GM12878 (cell line): ENCODE data around the gene MRPL46. TPM values are rescaled to one million over a fixed set of nuclear protein-coding genes. Genes with fewer than 3 reads are reported as not detected.

ENCODE experiments used
- ATAC-seq: fragments of 200-7000 bp; cut with Tn5 transposase; 3 replicates; pipeline ENCODE4 v1.9.1; 2020; ENCODE audit warnings: mild to moderate bottlenecking, moderate library complexity
- BruUV-seq: library from RNA; stranded (reverse); fragments of 400-500 nt; replicated peaks from 2 replicates; lab custom pipeline; 2021; lab: Mats Ljungman, UMichigan
- CTCF ChIA-PET: fragments of 300-600 bp; sonication (Branson Sonifier 250); formaldehyde crosslinking; extraction: SDS; loops from one replicate; lab custom pipeline; 2021; ENCODE audit warnings: inconsistent platforms; lab: Yijun Ruan, JAX
- POLR2A ChIA-PET: fragments of 350-600 bp; formaldehyde crosslinking; extraction: SDS; loops from one replicate; lab custom pipeline; 2021; ENCODE audit warnings: inconsistent platforms; lab: Charles Lee
- RAD21 ChIA-PET: fragments of 300-600 bp; sonication (Branson Sonifier 250); formaldehyde crosslinking; loops from one replicate; lab custom pipeline; 2023; ENCODE audit warnings: antibody characterized with exemption; ENCODE audit not compliant: unreplicated experiment; lab: Charles Lee
- SMC1A ChIA-PET: fragments of 300-600 bp; sonication (Branson Sonifier 250); formaldehyde crosslinking; loops from one replicate; lab custom pipeline; 2023; ENCODE audit not compliant: unreplicated experiment, uncharacterized antibody; lab: Charles Lee
- DNase-seq: peaks from one replicate; pipeline ENCODE4 v3.0.0-alpha.2; 2011; ENCODE audit warnings: low read depth, low spot score
- FAIRE-seq: peaks from 3 replicates; lab custom pipeline; 2011; peaks lifted over from hg19 to GRCh38; lab: Jason Lieb, UNC
- H2AFZ ChIP-seq: 2 replicates; pipeline ENCODE4 v1.6.0; 2011; ENCODE audit warnings: low read depth, low read length, control low read depth; ENCODE audit not compliant: control insufficient read depth
- H3K27ac ChIP-seq: 2 replicates; pipeline ENCODE4 v1.5.1; 2011; ENCODE audit warnings: control low read depth; ENCODE audit not compliant: control insufficient read depth, insufficient read depth
- H3K27me3 ChIP-seq, 2 experiments: replicated peaks in 1 of 2; 2 replicates each; pipeline versions ENCODE4 v1.6.0 to v1.6.1; 2011; ENCODE audit warnings: low read length in 1 of 2; ENCODE audit not compliant: control insufficient read depth in 2 of 2, insufficient read depth in 2 of 2
- H3K36me3 ChIP-seq, 2 experiments: 2 replicates each; pipeline ENCODE4 v1.5.1; 2011; ENCODE audit warnings: low read length in 1 of 2; ENCODE audit not compliant: control insufficient read depth in 2 of 2, insufficient read depth in 2 of 2
- H3K4me1 ChIP-seq: 2 replicates; pipeline ENCODE4 v1.6.1; 2011; ENCODE audit warnings: mild to moderate bottlenecking, low read length, moderate library complexity, mixed read lengths; ENCODE audit not compliant: control insufficient read depth, insufficient read depth
- H3K4me2 ChIP-seq: 2 replicates; pipeline ENCODE4 v1.6.0; 2011; ENCODE audit warnings: control low read depth; ENCODE audit not compliant: control insufficient read depth, insufficient read depth
- H3K4me3 ChIP-seq: fragments of 200-600 bp; sonication (generic); 2 replicates; pipeline ENCODE4 v1.5.1; 2016
- H3K79me2 ChIP-seq: 2 replicates; pipeline ENCODE4 v1.6.0; 2011; ENCODE audit warnings: low read length; ENCODE audit not compliant: control insufficient read depth, insufficient read depth
- H3K9ac ChIP-seq: 2 replicates; pipeline ENCODE4 v1.8.0; 2011; ENCODE audit warnings: low read length, control low read depth, mixed read lengths; ENCODE audit not compliant: control insufficient read depth, insufficient read depth
- H3K9me3 ChIP-seq: replicated peaks from 3 replicates; pipeline ENCODE4 v1.5.1; 2011; ENCODE audit warnings: mild to moderate bottlenecking, low read length; ENCODE audit not compliant: control insufficient read depth, insufficient read depth
- H4K20me1 ChIP-seq: 2 replicates; pipeline ENCODE4 v1.6.0; 2011; ENCODE audit not compliant: control insufficient read depth, insufficient read depth
- ATF7 ChIP-seq: fragments of 450-650 bp; IDR thresholded peaks from 2 replicates; pipeline ENCODE4 v1.6.1; 2016; ENCODE audit warnings: low read depth, mild to moderate bottlenecking
- BACH1 ChIP-seq: fragments of 450-650 bp; IDR thresholded peaks from 2 replicates; pipeline ENCODE4 v1.6.1; 2017; ENCODE audit warnings: mild to moderate bottlenecking, borderline replicate concordance
- EGR1 ChIP-seq, 2 experiments: IDR thresholded peaks; 1 replicate in 1 of 2; 2 replicates in 1 of 2; pipeline ENCODE4 v1.6.1; 2011 to 2012; ENCODE audit warnings: low read depth in 2 of 2, low read length in 2 of 2, borderline replicate concordance in 1 of 2, mild to moderate bottlenecking in 1 of 2, moderate library complexity in 1 of 2
- ELK1 ChIP-seq: IDR thresholded peaks from 2 replicates; pipeline ENCODE4 v1.6.1; 2012; ENCODE audit warnings: low read depth, low read length, improper control_type of control experiment
- FOXM1 ChIP-seq: IDR thresholded peaks from 2 replicates; pipeline ENCODE4 v1.6.1; 2012; ENCODE audit warnings: low read depth, mild to moderate bottlenecking, inconsistent platforms, low read length, moderate library complexity
- IKZF1 ChIP-seq: fragments of 450-650 bp; conservative IDR thresholded peaks from 2 replicates; pipeline ENCODE4 v1.6.1; 2017; ENCODE audit warnings: antibody characterized with exemption, mild to moderate bottlenecking
- IKZF2 ChIP-seq, 2 experiments: fragments of 450-650 bp; IDR thresholded peaks; 2 replicates each; pipeline ENCODE4 v1.6.1; 2017; ENCODE audit warnings: mild to moderate bottlenecking in 2 of 2, moderate library complexity in 2 of 2
- LARP7 ChIP-seq: fragments of 450-650 bp; IDR thresholded peaks from 2 replicates; pipeline ENCODE4 v1.6.1; 2017; ENCODE audit warnings: mild to moderate bottlenecking
- PKNOX1 ChIP-seq: fragments of 450-650 bp; IDR thresholded peaks from 2 replicates; pipeline ENCODE4 v1.6.1; 2016; ENCODE audit warnings: mild to moderate bottlenecking
- SMC3 ChIP-seq: IDR thresholded peaks from 2 replicates; pipeline ENCODE4 v1.6.1; 2011; ENCODE audit warnings: low read length, improper control_type of control experiment, borderline replicate concordance
- TCF12 ChIP-seq: IDR thresholded peaks from 2 replicates; pipeline ENCODE4 v1.6.1; 2011; ENCODE audit warnings: low read depth, mild to moderate bottlenecking, low read length
- ZBTB33 ChIP-seq: fragments of 450-650 bp; IDR thresholded peaks from 2 replicates; pipeline ENCODE4 v1.6.1; 2017; ENCODE audit warnings: mild to moderate bottlenecking
- ZNF592 ChIP-seq: fragments of 450-650 bp; IDR thresholded peaks from 2 replicates; pipeline ENCODE4 v1.6.1; 2017; ENCODE audit warnings: mild to moderate bottlenecking, moderate library complexity
- WGBS: methylation state at CpG from one replicate; pipeline ENCODE4 v1.1.6; 2016; ENCODE audit warnings: low lambda C conversion rate; ENCODE audit not compliant: insufficient replicate concordance, insufficient coverage; ENCODE audit errors: missing lambda C conversion rate; 5-methylcytosine and 5-hydroxymethylcytosine counted together
- in situ Hi-C: fragments of 300-500 bp; cut with MboI; formaldehyde crosslinking; loops from 9 replicates; pipeline ENCODE4 v1.14.3; 2018; ENCODE audit warnings: mixed read lengths
- intact Hi-C: fragments of 100-400 bp; cut with micrococcal nuclease; formaldehyde crosslinking; loops from one replicate; pipeline ENCODE4 v1.14.2; 2022; ENCODE audit not compliant: unreplicated experiment
- polyA plus RNA-seq, 11 experiments: library from polyadenylated mRNA; depleted of rRNA in 4 of 11; unstranded in 6 of 11; stranded (reverse) in 5 of 11; fragments of >200 nt; fragmentation: Nextera tagmentation in 4 of 11; fragmentation: Illumina TruSeq in 1 of 11; extraction: Ambion mirVana in 4 of 11; extraction: Trizol in 1 of 11; gene quantifications; 1 replicate in 1 of 11; 2 replicates in 10 of 11; pipeline versions ENCODE4 v1.2.1 to v1.2.3, GENCODE V29; 2011 to 2016; ENCODE audit warnings: inconsistent platforms in 2 of 11, missing spikeins in 2 of 11, low read depth in 1 of 11
- total RNA-seq, 4 experiments: library from RNA; depleted of rRNA in 3 of 4; stranded (reverse); fragments of >200 nt in 3 of 4; fragmentation: Illumina TruSeq in 1 of 4; extraction: Trizol in 1 of 4; gene quantifications; 2 replicates each; pipeline versions ENCODE4 v1.2.1 to v1.2.3, GENCODE V29; 2013 to 2021

Gene MRPL46
- total and polyA plus RNA-seq, 10 of the 15 experiments (the other 5 are each of a cell fraction or from before 2014, with no cell fraction given): 37.4 to 96.7 (median 52.9) TPM

GRCh38 chr15:88469321-88469720 lies 2.1 kb upstream of the MRPL46 start:
- Histone ChIP-seq H3K79me2 (peaks cover 36% of the 10 kb centered on the region), H3K36me3 (peaks cover 0 to 9% of the 10 kb centered on the region in 2 experiments; a peak in 2 of 4 replicates), H4K20me1 (no peaks in the 10 kb centered on the region), H3K4me3 (peak overlapping the region; percentile 95; the same call in 1 of the 2 replicates), H3K27me3 (no peaks in the 10 kb centered on the region), H3K4me1 (peaks cover 10% of the 10 kb centered on the region), H3K4me2 (no peak overlapping the region), H2AFZ (no peak overlapping the region), H3K9me3 (no peaks in the 10 kb centered on the region), H3K9ac (no peak overlapping the region), H3K27ac (no peak overlapping the region)
- intact Hi-C loops: no loop called here
- SMC1A ChIA-PET: interaction anchor here (0.6 to 2.2 kb wide), 2 partner anchors 196 to 254 kb away, joined by 3 to 5 read pairs; no protein-coding TSS in a partner anchor
- RAD21 ChIA-PET: interaction anchor here (1.1 to 2.7 kb wide), 2 partner anchors 155 to 169 kb away, joined by 6 to 9 read pairs; partner anchors contain the start of gene ISG20
- no TSS peak for BruUV-seq
- POLR2A ChIA-PET: interaction anchor here (0.7 to 0.8 kb wide), 2 partner anchors 13 to 34 kb away, joined by 3 read pairs; no protein-coding TSS in a partner anchor
- in situ Hi-C loops: no loop called here
- DNase-seq: no peak
- ATAC-seq: no peak
- no peak for FAIRE-seq
- WGBS: 80% methylated on average over 2 of the region's 2 CpGs
- CTCF ChIA-PET: interaction anchor here (0.8 to 2.8 kb wide), 5 partner anchors 9 to 195 kb away, joined by 3 to 14 read pairs (median 4); no protein-coding TSS in a partner anchor
- TF ChIP-seq ATF7 (no peak), EGR1 (IDR thresholded peaks at IDR 0.05; ENCODE audit: borderline replicate concordance in 1 of 2, low read depth in 2 of 2, low read length in 2 of 2) (no peak), PKNOX1 (no peak), ZNF592 (no peak), SMC3 (no peak), IKZF1 (no peak), IKZF2 (IDR thresholded peaks at IDR 0.05) (no peak), ZBTB33 (no peak), ELK1 (no peak), FOXM1 (no peak), LARP7 (no peak), BACH1 (no peak), TCF12 (no peak)
